HepG2 (cell line): ENCODE measurements around the gene PCSK6. TPM values are rescaled to one million over a fixed set of nuclear protein-coding genes. Genes with fewer than 3 reads are reported as not detected.

Experiments used
- JARID2 ChIP-seq: sonication (generic); formaldehyde crosslinking; IDR thresholded peaks from 2 replicates; pipeline ENCODE4 v1.8.1; 2023; ENCODE audit warnings: missing genetic modification reagents, inconsistent platforms; ENCODE audit not compliant: insufficient replicate concordance
- ZNF367 ChIP-seq: sonication (generic); formaldehyde crosslinking; IDR thresholded peaks from 2 replicates; pipeline ENCODE4 v1.4.0; 2020; ENCODE audit warnings: missing genetic modification reagents, borderline replicate concordance
- ZNF720 ChIP-seq: sonication (generic); formaldehyde crosslinking; IDR thresholded peaks from 2 replicates; pipeline ENCODE4 v1.4.0; 2020; ENCODE audit warnings: missing genetic modification reagents
- ZNF839 ChIP-seq: sonication (generic); formaldehyde crosslinking; IDR thresholded peaks from 2 replicates; pipeline ENCODE4 v1.4.0; 2020; ENCODE audit warnings: missing genetic modification reagents, mild to moderate bottlenecking, borderline replicate concordance
- polyA plus RNA-seq, 8 experiments: library from polyadenylated mRNA; depleted of rRNA in 3 of 8; stranded (reverse) in 7 of 8; unstranded in 1 of 8; fragments of >200 nt; fragmentation: Illumina TruSeq in 4 of 8; extraction: Trizol in 4 of 8; gene quantifications; 2 replicates each; pipeline versions ENCODE4 v1.2.1 to v1.2.3, GENCODE V29; 2011 to 2016; ENCODE audit warnings: low read depth in 4 of 8, missing spikeins in 1 of 8, mixed read lengths in 1 of 8; ENCODE audit not compliant: insufficient read depth in 1 of 8
- total RNA-seq, 5 experiments: library from RNA; depleted of rRNA; stranded (reverse); fragments of >200 nt; fragmentation: Illumina TruSeq; extraction: Trizol; gene quantifications; 2 replicates each; pipeline ENCODE4 v1.2.3, GENCODE V29; 2016; ENCODE audit warnings: low read depth in 1 of 5
- TF ChIP-seq, protein P1 (sequence below): sonication (generic); formaldehyde crosslinking; IDR thresholded peaks from 2 replicates; pipeline ENCODE4 v1.4.0; 2020; ENCODE audit warnings: mild to moderate bottlenecking, missing genetic modification reagents, borderline replicate concordance
- TF ChIP-seq, protein P2 (sequence below): sonication (generic); formaldehyde crosslinking; IDR thresholded peaks from 2 replicates; pipeline ENCODE4 v1.4.0; 2020; ENCODE audit warnings: mild to moderate bottlenecking, missing genetic modification reagents
- TF ChIP-seq, protein P3 (sequence below): sonication (generic); formaldehyde crosslinking; IDR thresholded peaks from 2 replicates; pipeline ENCODE4 v1.5.0; 2020; ENCODE audit warnings: mild to moderate bottlenecking, missing genetic modification reagents, borderline replicate concordance

Gene PCSK6
- total and polyA plus RNA-seq, 2 of the 13 experiments (the other 11 are each of a cell fraction or from before 2014, with no cell fraction given), result 56.5 to 155 TPM

DNA sequence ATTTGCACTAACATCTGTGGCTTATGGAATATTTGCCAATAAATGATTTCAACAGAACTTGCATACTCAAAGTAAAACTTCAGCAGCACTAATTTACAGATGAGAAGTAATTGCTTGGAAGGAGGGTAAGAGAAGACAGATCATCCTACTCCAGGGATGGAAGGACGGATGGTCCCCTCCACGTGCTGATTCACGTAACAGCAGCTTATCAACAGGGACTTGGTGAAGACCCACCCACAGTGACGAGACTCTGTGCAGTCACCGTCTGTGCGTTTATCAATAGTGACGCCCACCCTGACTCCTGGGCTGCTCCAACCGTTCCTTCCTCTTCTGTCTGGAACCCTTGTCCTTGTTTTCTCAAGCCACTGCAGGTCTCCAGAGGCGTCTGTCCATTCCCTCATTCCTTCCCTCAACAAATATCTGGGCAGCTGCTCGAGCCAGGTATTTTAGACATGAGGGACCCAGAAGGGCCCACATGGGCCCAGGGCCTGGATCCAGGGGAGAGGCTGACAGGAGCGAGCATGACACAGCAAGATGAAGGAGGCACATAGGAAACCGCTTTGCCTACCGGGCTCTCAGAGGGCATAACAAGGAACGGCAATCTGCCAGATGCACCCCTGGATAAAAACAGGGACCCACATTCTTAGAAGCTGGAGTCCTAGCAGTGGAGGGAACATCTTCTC, 33.3 kb downstream of the PCSK6 start (continued):
- TF ChIP-seq, protein P1, sequence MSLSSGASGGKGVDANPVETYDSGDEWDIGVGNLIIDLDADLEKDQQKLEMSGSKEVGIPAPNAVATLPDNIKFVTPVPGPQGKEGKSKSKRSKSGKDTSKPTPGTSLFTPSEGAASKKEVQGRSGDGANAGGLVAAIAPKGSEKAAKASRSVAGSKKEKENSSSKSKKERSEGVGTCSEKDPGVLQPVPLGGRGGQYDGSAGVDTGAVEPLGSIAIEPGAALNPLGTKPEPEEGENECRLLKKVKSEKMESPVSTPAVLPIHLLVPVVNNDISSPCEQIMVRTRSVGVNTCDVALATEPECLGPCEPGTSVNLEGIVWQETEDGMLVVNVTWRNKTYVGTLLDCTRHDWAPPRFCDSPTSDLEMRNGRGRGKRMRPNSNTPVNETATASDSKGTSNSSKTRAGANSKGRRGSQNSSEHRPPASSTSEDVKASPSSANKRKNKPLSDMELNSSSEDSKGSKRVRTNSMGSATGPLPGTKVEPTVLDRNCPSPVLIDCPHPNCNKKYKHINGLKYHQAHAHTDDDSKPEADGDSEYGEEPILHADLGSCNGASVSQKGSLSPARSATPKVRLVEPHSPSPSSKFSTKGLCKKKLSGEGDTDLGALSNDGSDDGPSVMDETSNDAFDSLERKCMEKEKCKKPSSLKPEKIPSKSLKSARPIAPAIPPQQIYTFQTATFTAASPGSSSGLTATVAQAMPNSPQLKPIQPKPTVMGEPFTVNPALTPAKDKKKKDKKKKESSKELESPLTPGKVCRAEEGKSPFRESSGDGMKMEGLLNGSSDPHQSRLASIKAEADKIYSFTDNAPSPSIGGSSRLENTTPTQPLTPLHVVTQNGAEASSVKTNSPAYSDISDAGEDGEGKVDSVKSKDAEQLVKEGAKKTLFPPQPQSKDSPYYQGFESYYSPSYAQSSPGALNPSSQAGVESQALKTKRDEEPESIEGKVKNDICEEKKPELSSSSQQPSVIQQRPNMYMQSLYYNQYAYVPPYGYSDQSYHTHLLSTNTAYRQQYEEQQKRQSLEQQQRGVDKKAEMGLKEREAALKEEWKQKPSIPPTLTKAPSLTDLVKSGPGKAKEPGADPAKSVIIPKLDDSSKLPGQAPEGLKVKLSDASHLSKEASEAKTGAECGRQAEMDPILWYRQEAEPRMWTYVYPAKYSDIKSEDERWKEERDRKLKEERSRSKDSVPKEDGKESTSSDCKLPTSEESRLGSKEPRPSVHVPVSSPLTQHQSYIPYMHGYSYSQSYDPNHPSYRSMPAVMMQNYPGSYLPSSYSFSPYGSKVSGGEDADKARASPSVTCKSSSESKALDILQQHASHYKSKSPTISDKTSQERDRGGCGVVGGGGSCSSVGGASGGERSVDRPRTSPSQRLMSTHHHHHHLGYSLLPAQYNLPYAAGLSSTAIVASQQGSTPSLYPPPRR, result no peak
- TF ChIP-seq ZNF720, result no peak
- no peak for TF ChIP-seq JARID2 (CRISPR knock-in tag)
- TF ChIP-seq, protein P2, sequence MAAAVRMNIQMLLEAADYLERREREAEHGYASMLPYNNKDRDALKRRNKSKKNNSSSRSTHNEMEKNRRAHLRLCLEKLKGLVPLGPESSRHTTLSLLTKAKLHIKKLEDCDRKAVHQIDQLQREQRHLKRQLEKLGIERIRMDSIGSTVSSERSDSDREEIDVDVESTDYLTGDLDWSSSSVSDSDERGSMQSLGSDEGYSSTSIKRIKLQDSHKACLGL, result no peak
- no peak for TF ChIP-seq ZNF367 (CRISPR knock-in tag)
- TF ChIP-seq ZNF839 (CRISPR knock-in tag), result no peak
- TF ChIP-seq, protein P3, sequence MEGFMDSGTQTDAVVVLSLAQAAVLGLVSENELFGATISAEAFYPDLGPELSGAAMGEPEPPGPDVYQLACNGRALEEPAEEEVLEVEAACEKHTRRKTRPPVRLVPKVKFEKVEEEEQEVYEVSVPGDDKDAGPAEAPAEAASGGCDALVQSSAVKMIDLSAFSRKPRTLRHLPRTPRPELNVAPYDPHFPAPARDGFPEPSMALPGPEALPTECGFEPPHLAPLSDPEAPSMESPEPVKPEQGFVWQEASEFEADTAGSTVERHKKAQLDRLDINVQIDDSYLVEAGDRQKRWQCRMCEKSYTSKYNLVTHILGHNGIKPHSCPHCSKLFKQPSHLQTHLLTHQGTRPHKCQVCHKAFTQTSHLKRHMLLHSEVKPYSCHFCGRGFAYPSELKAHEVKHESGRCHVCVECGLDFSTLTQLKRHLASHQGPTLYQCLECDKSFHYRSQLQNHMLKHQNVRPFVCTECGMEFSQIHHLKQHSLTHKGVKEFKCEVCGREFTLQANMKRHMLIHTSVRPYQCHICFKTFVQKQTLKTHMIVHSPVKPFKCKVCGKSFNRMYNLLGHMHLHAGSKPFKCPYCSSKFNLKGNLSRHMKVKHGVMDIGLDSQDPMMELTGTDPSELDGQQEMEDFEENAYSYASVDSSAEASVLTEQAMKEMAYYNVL (CRISPR knock-in tag), result no peak
